Fibroblast of the aortic adventitia (primary cell): Measurements from ENCODE around the gene CSAD. TPM values are rescaled to one million over a fixed set of nuclear protein-coding genes. Genes with fewer than 3 reads are reported as not detected.

Experiments used
- DNase-seq: peaks from one replicate; pipeline ENCODE4 v3.0.0-alpha.2; 2010; ENCODE audit warnings: low read depth
- H3K4me3 ChIP-seq: 2 replicates; pipeline ENCODE4 v1.5.1; 2011; ENCODE audit warnings: low read depth, mild to moderate bottlenecking, control low read depth, low read length, moderate library complexity
- CTCF ChIP-seq: IDR thresholded peaks from 2 replicates; pipeline ENCODE4 v1.5.1; 2011; ENCODE audit warnings: mild to moderate bottlenecking, low read length, control low read depth, inconsistent platforms; ENCODE audit not compliant: insufficient read depth
- total RNA-seq: library from RNA; depleted of rRNA; stranded (reverse); fragments of >200 nt; gene quantifications from 2 replicates; pipeline ENCODE4 v1.2.3, GENCODE V29; 2012; ENCODE audit warnings: low replicate concordance

Gene CSAD
- total RNA-seq, 1 donor: 8.7 TPM

GRCh38 chr12:53217051-53217930, 36.6 kb upstream of the CSAD start:
- peak; percentile 44 for DNase-seq
- peak overlapping the region; percentile 89 for H3K4me3 ChIP-seq
- TF ChIP-seq CTCF: no peak

- TF ChIP-seq CTCF: no peak
- DNase-seq: no peak
- no peak overlapping the region for H3K4me3 ChIP-seq
Observed at GRCh38 chr12:53215497-53215896, 34.8 kb upstream of the CSAD start.

GRCh38 chr12:53214687-53215455, 34.1 kb upstream of the CSAD start:
- no peak for TF ChIP-seq CTCF
- H3K4me3 ChIP-seq: no peak overlapping the region
- DNase-seq: no peak

GRCh38 chr12:53214221-53214620, 33.5 kb upstream of the CSAD start:
- DNase-seq: no peak
- H3K4me3 ChIP-seq: no peak overlapping the region
- TF ChIP-seq CTCF: no peak

GRCh38 chr12:53213348-53213747, 32.6 kb upstream of the CSAD start:
- peak; percentile 94 for TF ChIP-seq CTCF
- peak; percentile 74 for DNase-seq
- no peak overlapping the region for H3K4me3 ChIP-seq

GRCh38 chr12:53212931-53213330, 32.2 kb upstream of the CSAD start:
- TF ChIP-seq CTCF: no peak
- DNase-seq: no peak
- H3K4me3 ChIP-seq: no peak overlapping the region
